GM21515 (cell line): ENCODE data around the gene CTNNBL1.

Experiments used
- ATAC-seq: cut with Tn5 transposase; IDR thresholded peaks from one replicate; pipeline ENCODE4 v1.9.1; 2021; ENCODE audit not compliant: unreplicated experiment

The CTNNBL1 gene

GRCh38 chr20:37737826-37738420 lies 44.1 kb downstream of the CTNNBL1 start:
- ATAC-seq = no peak

GRCh38 chr20:37741055-37741454 lies 47.2 kb downstream of the CTNNBL1 start:
- ATAC-seq = no peak

DNA sequence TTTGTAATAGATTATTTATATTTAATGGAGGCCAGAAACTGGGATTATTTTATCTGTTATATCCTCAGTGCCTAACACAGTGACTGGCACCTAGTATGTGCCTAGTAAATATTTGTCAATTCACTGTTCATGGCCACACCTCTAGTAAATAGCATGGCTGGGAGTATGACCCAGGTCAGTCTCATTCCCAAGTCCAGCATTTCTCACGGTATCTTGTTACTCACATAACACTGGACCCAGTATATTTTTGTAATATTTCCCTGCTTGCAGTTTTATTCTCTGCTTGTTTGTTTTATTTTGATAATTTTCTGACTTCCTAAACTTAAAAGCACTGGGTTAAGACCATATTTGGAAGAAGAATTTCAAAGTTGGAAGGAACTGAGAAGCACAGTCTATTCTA lies 47.7 kb downstream of the CTNNBL1 start:
- ATAC-seq = no peak

DNA sequence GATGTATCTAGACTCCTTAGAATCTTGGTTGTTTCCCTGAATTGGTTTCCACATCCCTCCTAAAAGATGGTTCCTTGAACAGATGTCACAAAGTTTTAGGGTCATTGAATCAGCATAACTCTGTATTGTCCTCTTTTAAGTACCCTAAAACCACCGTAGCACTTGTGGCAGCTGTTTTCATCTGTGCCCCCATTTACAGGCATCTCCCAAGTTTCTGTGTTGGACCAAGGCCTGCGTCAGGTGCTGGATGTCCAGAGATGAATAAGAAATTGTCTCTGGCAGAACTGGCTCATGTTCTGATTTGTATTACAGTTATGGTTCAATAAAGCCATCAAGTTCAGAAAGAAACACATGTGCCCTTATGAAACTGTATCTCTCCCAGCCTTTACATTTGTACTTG lies 48.3 kb downstream of the CTNNBL1 start:
- ATAC-seq = no peak

DNA sequence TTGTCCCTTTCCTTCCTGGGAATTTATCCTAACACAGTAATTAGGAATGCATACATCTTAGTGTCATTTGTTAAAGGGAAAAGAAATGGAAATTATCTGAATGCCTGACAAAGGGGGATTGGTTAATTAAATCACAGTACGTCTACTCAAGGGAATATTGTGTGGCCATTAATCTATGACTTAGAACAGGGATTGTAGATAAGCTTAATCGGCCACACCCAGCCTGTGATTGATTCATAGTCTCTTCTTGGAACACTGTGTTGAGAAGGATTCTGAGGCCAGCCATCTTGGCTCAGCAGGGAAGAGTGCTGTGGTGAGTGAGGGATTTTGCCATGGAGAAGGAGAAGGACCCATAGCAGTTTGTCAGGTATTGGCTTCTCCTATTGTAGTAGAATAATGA lies 50.5 kb downstream of the CTNNBL1 start:
- no peak for ATAC-seq

- ATAC-seq = no peak
Observed at GRCh38 chr20:37745553-37745952, 51.7 kb downstream of the CTNNBL1 start.

- ATAC-seq = no peak
Observed at GRCh38 chr20:37748015-37748414, 54.2 kb downstream of the CTNNBL1 start.

GRCh38 chr20:37749218-37749617 lies 55.4 kb downstream of the CTNNBL1 start:
- ATAC-seq = no peak

GRCh38 chr20:37749620-37750403 lies 56.0 kb downstream of the CTNNBL1 start:
- no peak for ATAC-seq

DNA sequence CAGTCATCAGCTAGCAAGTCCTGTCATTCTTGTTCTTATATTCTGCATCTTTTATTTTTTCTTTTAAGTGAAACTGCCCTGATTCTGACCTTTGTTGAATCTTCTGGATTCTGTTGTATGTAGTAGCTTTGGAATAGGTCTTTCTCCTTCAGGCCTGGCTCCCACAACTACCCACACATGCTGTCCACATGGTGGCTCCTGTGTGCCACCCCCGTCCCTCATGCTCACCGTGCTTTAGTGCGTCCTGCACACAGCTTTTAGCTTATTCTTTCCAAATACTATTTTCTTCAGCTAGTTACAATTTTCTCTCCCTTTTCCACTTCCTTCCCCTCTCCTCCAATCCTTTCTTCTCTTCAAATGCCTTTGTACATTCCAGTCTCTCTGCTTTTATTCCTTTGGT lies 61.8 kb downstream of the CTNNBL1 start:
- no peak for ATAC-seq

DNA sequence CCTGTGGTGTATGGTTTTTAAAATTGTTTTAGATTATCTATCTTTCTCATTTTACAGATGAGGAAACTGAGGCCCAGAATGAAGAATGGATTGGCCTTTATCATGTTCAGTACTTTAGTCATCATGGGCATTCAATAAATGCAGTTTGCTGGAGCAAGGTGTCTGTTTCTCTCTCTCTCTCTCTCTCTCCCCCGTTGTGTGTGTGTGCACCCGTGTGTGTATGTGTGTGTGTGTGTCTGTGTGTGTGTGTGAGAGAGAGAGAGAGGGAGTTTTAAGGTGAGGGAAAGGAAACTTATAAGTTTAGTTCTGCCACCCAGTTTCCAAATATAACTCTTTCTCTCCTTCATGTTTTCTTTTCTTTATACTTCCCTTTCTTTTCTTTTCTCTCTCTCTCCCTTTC lies 62.4 kb downstream of the CTNNBL1 start:
- no peak for ATAC-seq

DNA sequence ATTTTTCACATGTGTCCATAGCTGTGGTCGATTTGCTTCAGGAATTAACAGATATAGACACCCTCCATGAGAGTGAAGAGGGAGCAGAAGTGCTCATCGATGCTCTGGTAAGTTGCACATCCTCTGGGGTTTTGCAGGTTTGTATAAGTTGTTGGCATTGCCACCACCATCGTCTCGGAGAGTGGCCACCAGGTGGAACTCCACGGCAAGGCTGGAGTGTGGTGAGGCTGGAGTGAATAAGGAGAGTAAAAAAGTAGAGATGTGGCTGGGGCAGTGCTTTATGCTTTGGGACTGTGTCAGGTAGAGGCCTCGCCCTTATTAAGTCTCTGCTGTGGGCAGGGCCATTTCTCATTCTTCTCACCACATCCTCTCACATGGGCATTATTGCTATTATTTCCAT lies 63.7 kb downstream of the CTNNBL1 start:
- no peak for ATAC-seq

DNA sequence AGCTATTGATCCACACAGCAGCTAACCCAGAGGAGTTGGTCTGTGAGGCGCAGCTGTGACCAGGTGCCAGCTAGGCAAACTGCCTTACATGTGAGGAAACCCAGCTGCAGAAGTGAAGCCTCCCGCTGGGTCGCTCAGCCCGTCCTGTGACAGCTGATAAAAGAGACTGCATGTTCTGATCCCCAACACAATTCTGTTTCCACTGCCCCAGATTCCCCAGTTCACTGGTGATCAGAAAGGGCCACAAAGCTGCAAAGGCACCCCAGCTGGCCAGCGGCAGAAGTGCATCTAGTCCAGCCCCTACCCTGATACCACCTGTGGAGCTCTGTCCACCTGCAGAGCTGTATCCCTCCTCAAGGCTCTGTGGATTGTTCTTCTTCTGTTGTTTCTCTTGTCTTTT lies 64.5 kb downstream of the CTNNBL1 start:
- no peak for ATAC-seq

- no peak for ATAC-seq
Observed at GRCh38 chr20:37759052-37759553, 65.3 kb downstream of the CTNNBL1 start.

DNA sequence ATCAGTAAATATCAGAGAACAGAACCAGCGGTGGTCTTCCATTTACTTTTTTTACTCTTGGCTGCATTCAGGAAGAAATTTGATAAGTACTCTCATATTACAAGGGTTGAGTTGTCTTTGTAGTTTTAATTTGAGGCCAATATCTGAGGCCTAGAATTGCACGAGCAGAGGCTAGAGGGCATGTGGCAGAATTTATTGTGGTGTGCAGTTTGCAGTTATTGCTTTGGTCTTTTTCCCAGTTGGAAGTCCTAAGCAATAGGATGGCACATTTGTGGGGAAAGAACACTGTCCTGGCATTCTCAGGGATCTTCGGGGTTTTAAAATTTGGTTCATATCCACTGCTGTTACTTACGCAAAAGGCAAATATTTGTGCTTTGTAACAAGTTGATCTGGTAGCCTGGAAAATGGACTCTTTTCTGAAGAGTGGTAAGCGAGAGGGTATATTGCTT lies 66.0 kb downstream of the CTNNBL1 start:
- ATAC-seq = no peak

- ATAC-seq = no peak
Observed at GRCh38 chr20:37760322-37760721, 66.5 kb downstream of the CTNNBL1 start.

DNA sequence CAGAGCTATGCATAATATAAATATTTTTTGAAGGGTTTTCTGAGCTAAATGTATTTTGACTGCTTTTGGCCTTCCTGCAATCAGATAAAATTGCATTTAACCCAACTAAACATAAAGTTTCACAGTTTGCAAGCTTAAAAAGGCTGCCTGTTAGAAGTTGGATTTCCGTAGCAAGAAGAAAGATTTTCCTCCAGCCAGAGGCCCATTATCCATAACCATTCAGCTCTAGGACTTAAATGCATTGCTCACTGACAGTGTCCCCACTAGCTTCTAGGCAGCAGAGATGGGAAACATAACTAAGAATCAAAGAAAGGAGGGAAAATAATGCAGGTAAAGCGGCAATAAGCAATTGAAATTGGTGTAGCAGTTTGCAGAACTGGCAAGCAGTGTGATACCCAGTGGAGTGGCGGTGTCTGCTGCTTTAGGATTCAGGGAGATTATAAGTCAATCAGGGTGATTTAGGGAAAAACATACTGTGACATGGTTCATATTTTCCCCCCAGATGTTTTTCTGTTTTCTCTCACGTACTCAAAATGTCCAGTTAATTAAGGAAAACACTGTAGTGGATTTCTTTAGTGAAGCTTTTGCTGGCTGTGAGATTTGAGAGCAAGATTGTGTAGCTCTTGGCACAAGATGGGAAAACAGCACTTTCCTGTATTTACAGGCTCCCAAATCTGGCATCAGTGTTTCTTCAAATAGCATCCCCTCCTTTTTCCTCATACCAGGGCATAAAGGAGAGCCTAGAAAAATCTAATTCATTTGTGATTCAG lies 69.1 kb downstream of the CTNNBL1 start:
- no peak for ATAC-seq

GRCh38 chr20:37764333-37764935 lies 70.6 kb downstream of the CTNNBL1 start:
- no peak for ATAC-seq

DNA sequence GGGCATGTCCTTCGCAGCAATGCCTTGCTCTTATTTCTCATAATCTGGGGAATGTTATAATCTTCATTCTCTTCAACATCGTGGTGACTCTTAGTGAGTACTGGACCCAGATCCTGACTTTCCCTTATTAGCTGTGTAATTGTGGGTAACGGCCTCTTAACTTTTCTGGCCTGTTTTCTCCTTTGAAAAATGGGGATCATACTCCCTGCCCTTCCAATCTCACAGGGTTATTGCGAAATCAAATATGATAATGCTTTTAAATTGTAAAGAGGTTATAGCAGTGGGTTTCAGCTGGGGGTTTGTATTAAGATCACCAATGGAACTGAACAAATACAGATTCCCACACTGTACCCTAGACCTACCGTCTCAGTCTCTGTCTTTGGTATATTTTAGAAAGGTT lies 77.1 kb downstream of the CTNNBL1 start:
- ATAC-seq = no peak

- no peak for ATAC-seq
Observed at GRCh38 chr20:37773291-37773826, 79.5 kb downstream of the CTNNBL1 start.

DNA sequence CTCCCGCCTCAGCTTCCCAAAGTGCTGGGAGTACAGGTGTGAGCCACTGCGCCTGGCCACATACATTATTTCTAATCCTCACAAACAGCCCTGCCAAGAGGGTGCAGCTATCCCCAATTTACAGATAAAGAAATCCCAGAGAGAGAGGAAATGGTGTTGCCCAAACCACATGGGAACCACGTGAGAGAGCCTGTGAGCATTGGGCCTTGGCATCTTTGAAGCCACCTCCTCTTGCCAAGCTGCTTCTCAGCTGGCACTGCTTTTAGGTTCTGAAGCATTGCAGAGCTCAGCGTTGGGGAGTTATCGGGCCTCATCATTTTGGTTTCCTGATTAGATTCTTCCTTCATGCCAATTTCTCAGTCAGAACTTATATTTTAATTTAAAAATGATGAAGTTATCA lies 80.3 kb downstream of the CTNNBL1 start:
- no peak for ATAC-seq
